B cell (primary cell): ENCODE results near the gene GLRX. TPM values are rescaled to one million over a fixed set of nuclear protein-coding genes. Genes with fewer than 3 reads are reported as not detected.

Source experiments
- ATAC-seq: fragments of 200-7000 bp; cut with Tn5 transposase; one replicate; pipeline ENCODE4 v1.10.0; 2021; ENCODE audit warnings: low read depth, mild to moderate bottlenecking, moderate number of reproducible peaks, moderate library complexity
- CTCF ChIA-PET: fragments of 350-600 bp; sonication (Branson Sonifier 250); formaldehyde crosslinking; loops from one replicate; lab custom pipeline; 2021; ENCODE audit warnings: antibody characterized with exemption, inconsistent platforms; lab: Charles Lee
- POLR2A ChIA-PET: fragments of 350-600 bp; sonication (Branson Sonifier 250); formaldehyde crosslinking; loops from one replicate; lab custom pipeline; 2021; ENCODE audit warnings: antibody characterized with exemption; lab: Charles Lee
- DNase-seq: peaks from one replicate; pipeline ENCODE4 v3.0.0; 2013
- H2AFZ ChIP-seq: 2 replicates; pipeline ENCODE4 v1.6.1; 2012; ENCODE audit warnings: mild to moderate bottlenecking, low read depth, low read length; ENCODE audit not compliant: insufficient read depth, poor library complexity, severe bottlenecking
- H3K27ac ChIP-seq, 2 donors: 1 replicate in 1 of 2; 2 replicates in 1 of 2; pipeline ENCODE4 v1.5.1; 2012 to 2013; ENCODE audit warnings: low read length in 2 of 2, mild to moderate bottlenecking in 2 of 2, moderate library complexity in 1 of 2
- H3K27me3 ChIP-seq, 4 experiments: fragments of 200-600 bp in 1 of 4; sonication (generic) in 1 of 4; replicated peaks in 1 of 4; 1 replicate in 2 of 4; 2 replicates in 2 of 4; pipeline versions ENCODE4 v1.6.1 to v1.7.0; 2013 to 2016; ENCODE audit warnings: low read length in 3 of 4, mild to moderate bottlenecking in 2 of 4, mixed read lengths in 1 of 4, moderate library complexity in 1 of 4; ENCODE audit not compliant: insufficient read depth in 4 of 4, control insufficient read depth in 3 of 4; ENCODE audit errors: control extremely low read depth in 1 of 4
- H3K36me3 ChIP-seq, 2 experiments: replicated peaks in 1 of 2; 1 replicate in 1 of 2; 2 replicates in 1 of 2; pipeline versions ENCODE4 v1.6.1 to v1.7.1; 2013; ENCODE audit warnings: low read length in 1 of 2; ENCODE audit not compliant: insufficient read depth in 2 of 2, control insufficient read depth in 1 of 2; ENCODE audit errors: control extremely low read depth in 1 of 2, extremely low read depth in 1 of 2
- H3K4me1 ChIP-seq, 2 donors: fragments of 200-600 bp in 1 of 2; sonication (generic) in 1 of 2; 1 replicate in 1 of 2; 2 replicates in 1 of 2; pipeline versions ENCODE4 v1.5.1 to v1.6.1; 2013 to 2017; ENCODE audit warnings: low read length in 2 of 2; ENCODE audit not compliant: control insufficient read depth in 2 of 2, insufficient read depth in 2 of 2
- H3K4me2 ChIP-seq: replicated peaks from 2 replicates; pipeline ENCODE3; 2012; ENCODE audit warnings: mild to moderate bottlenecking, low read depth, low read length; ENCODE audit not compliant: poor library complexity, severe bottlenecking
- H3K4me3 ChIP-seq, 5 experiments: fragments of 200-600 bp in 1 of 5; sonication (generic) in 1 of 5; 1 replicate in 3 of 5; 2 replicates in 2 of 5; pipeline versions ENCODE4 v1.5.1 to v1.7.0; 2011 to 2016; ENCODE audit warnings: low read length in 4 of 5, mild to moderate bottlenecking in 4 of 5, low read depth in 2 of 5, control low read depth in 1 of 5, moderate library complexity in 1 of 5; ENCODE audit not compliant: insufficient read depth in 1 of 5; ENCODE audit errors: control extremely low read depth in 1 of 5, extremely low read depth in 1 of 5
- H3K79me2 ChIP-seq: fragments of 200-600 bp; sonication (generic); one replicate; pipeline ENCODE4 v1.6.0; 2016; ENCODE audit warnings: low read length; ENCODE audit not compliant: control insufficient read depth, insufficient read depth
- H3K9ac ChIP-seq: fragments of 200-600 bp; sonication (generic); 2 replicates; pipeline ENCODE4 v1.6.1; 2017; ENCODE audit warnings: mild to moderate bottlenecking, low read length, moderate library complexity
- H3K9me3 ChIP-seq, 3 donors: one replicate each; pipeline versions ENCODE4 v1.6.1 to v1.7.1; 2013; ENCODE audit warnings: low read length in 2 of 3; ENCODE audit not compliant: control insufficient read depth in 2 of 3, insufficient read depth in 1 of 3; ENCODE audit errors: control extremely low read depth in 1 of 3
- H4K20me1 ChIP-seq: 2 replicates; pipeline ENCODE4 v1.6.0; 2012; ENCODE audit warnings: mild to moderate bottlenecking, low read length; ENCODE audit not compliant: insufficient read depth, control insufficient read depth, poor library complexity, severe bottlenecking
- H3K27ac Mint-ChIP-seq: one replicate; pipeline ENCODE4 v1.8.0; 2021; ENCODE audit warnings: mixed read lengths
- H3K27me3 Mint-ChIP-seq: one replicate; pipeline ENCODE4 v1.8.0; 2021; ENCODE audit warnings: mixed read lengths
- H3K4me1 Mint-ChIP-seq: one replicate; pipeline ENCODE4 v1.8.0; 2021; ENCODE audit warnings: mixed read lengths
- H3K4me3 Mint-ChIP-seq: one replicate; pipeline ENCODE4 v1.8.0; 2021; ENCODE audit warnings: mixed read lengths
- H3K9me3 Mint-ChIP-seq: one replicate; pipeline ENCODE4 v1.8.0; 2022; ENCODE audit warnings: mixed read lengths; ENCODE audit not compliant: insufficient read depth
- EZH2 ChIP-seq: IDR thresholded peaks from 2 replicates; pipeline ENCODE4 v1.6.1; 2012; ENCODE audit warnings: borderline replicate concordance, low read depth, mild to moderate bottlenecking, moderate library complexity, low read length; ENCODE audit not compliant: insufficient read depth, poor library complexity, severe bottlenecking
- WGBS: methylation state at CpG from one replicate; pipeline ENCODE4 v1.1.5; 2013; ENCODE audit warnings: missing lambda C conversion rate; ENCODE audit not compliant: insufficient coverage; 5-methylcytosine and 5-hydroxymethylcytosine counted together
- intact Hi-C: fragments of 100-400 bp; cut with micrococcal nuclease; formaldehyde crosslinking; loops from one replicate; pipeline ENCODE4 v1.10.0; 2022
- polyA plus RNA-seq: library from polyadenylated mRNA; depleted of rRNA; stranded (reverse); fragments of >200 nt; gene quantifications from 2 replicates; pipeline ENCODE4 v1.2.3, GENCODE V29; 2012
- total RNA-seq, 2 donors: library from RNA; stranded (reverse); fragments of 120-200 nt in 1 of 2; gene quantifications; 1 replicate in 1 of 2; 2 replicates in 1 of 2; pipeline versions ENCODE4 v1.2.3 to v1.2.4, GENCODE V29; 2013 to 2022
- TF ChIP-seq, protein P1 (sequence below): fragments of 200-600 bp; IDR thresholded peaks from one replicate; pipeline ENCODE4 v1.8.0; 2022; ENCODE audit warnings: antibody characterized with exemption, mild to moderate bottlenecking

The GLRX gene
- total and polyA plus RNA-seq, 2 donors (not counting 1 experiment from before 2014, with no cell fraction given): 44.6 to 54.8 TPM

DNA sequence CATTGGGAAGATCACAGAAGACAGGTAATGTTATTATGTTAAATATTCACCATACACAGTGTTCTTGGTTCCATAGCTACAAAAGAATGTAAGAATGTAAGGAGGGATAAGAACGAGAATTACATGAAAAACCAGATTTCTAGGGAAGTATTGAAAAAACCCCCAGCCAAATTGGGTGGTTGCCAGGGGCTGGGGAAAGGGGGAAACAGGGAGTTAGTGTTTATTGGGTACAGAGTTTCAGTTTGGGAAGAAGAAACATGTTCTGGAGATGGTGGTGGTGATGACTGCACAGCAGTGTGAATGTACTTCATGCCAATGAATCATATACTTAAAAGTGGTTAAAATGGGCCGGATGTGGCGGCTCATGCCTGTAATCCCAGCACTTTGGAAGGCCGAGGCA lies 40.3 kb downstream of the GLRX start:
- H3K4me1 ChIP-seq: peaks cover 0 to 4% of the 10 kb centered on the region in 2 donors
- no peak overlapping the region for H3K9ac ChIP-seq
- H3K9me3 Mint-ChIP-seq: no peaks in the 10 kb centered on the region
- peaks cover 5% of the 10 kb centered on the region for H3K4me1 Mint-ChIP-seq
- no peak for TF ChIP-seq EZH2
- TF ChIP-seq, protein P1, sequence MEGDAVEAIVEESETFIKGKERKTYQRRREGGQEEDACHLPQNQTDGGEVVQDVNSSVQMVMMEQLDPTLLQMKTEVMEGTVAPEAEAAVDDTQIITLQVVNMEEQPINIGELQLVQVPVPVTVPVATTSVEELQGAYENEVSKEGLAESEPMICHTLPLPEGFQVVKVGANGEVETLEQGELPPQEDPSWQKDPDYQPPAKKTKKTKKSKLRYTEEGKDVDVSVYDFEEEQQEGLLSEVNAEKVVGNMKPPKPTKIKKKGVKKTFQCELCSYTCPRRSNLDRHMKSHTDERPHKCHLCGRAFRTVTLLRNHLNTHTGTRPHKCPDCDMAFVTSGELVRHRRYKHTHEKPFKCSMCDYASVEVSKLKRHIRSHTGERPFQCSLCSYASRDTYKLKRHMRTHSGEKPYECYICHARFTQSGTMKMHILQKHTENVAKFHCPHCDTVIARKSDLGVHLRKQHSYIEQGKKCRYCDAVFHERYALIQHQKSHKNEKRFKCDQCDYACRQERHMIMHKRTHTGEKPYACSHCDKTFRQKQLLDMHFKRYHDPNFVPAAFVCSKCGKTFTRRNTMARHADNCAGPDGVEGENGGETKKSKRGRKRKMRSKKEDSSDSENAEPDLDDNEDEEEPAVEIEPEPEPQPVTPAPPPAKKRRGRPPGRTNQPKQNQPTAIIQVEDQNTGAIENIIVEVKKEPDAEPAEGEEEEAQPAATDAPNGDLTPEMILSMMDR: no peak
- 95% methylated on average over 3 of the region's 4 CpGs for whole genome bisulfite sequencing
- no peak overlapping the region for H3K4me3 ChIP-seq
- no peaks in the 10 kb centered on the region for H3K36me3 ChIP-seq
- no peaks in the 10 kb centered on the region for H4K20me1 ChIP-seq
- ATAC-seq (no peak), DNase-seq (no peak)
- no peak overlapping the region for H3K4me2 ChIP-seq
- intact Hi-C loops: no loop called here
- ChIA-PET POLR2A (interaction anchor here (1.8 kb wide), 1 partner anchor 40 kb away, joined by 5 read pairs; the partner anchor contains the start of gene GLRX), CTCF (interaction anchor here (0.7 to 18.0 kb wide), 37 partner anchors 8 to 553 kb away, joined by 3 to 748 read pairs (median 8); partner anchors contain the start of genes ELL2, GLRX, RFESD and RHOBTB3)
- no peaks in the 10 kb centered on the region for H3K79me2 ChIP-seq
- H2AFZ ChIP-seq: no peak overlapping the region
- no peak overlapping the region for H3K4me3 Mint-ChIP-seq
- H3K27me3 ChIP-seq: no peaks in the 10 kb centered on the region
- H3K27ac ChIP-seq: no peak overlapping the region
- no peaks in the 10 kb centered on the region for H3K9me3 ChIP-seq
- H3K27ac Mint-ChIP-seq: no peak overlapping the region
- H3K27me3 Mint-ChIP-seq: no peaks in the 10 kb centered on the region

DNA sequence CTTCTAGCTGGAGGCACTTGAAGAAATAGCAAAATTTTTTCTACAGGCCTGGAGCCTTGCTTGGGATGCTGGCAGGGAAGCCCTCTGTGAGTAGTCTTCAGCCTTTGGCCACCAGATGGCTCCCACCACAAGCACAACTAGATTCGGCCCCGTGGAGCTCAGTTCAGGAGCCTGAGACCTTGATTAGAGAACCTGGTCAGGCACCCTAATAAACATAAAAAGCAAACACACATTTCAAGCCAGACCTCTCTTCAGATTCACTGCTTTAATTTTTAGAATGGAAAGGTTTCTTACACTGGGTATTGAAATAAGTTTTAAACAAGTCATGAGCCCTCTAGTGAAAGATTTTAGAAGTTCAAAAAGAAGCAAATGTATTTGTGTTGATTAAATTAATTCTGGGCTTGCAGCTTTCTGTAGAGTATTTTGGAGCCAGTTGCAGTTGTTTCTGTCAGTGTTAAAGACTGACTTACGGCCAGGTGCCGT lies 41.4 kb downstream of the GLRX start:
- Histone ChIP-seq H3K4me3 (peak overlapping the region in 1 of 5 experiments; percentile 11), H3K4me2 (peak overlapping the region; percentile 71), H3K79me2 (no peaks in the 10 kb centered on the region), H3K36me3 (no peaks in the 10 kb centered on the region), H3K27me3 (no peaks in the 10 kb centered on the region), H3K9ac (peak overlapping the region; percentile 43), H2AFZ (peak overlapping the region; percentile 81), H4K20me1 (no peaks in the 10 kb centered on the region), H3K9me3 (no peaks in the 10 kb centered on the region), H3K4me1 (peaks cover 0 to 4% of the 10 kb centered on the region in 2 donors), H3K27ac (no peak overlapping the region)
- WGBS: 32% methylated on average over 4 of the region's 4 CpGs
- Mint-ChIP-seq H3K9me3 (no peaks in the 10 kb centered on the region), H3K4me3 (peak overlapping the region; percentile 64), H3K27me3 (no peaks in the 10 kb centered on the region), H3K4me1 (peaks cover 5% of the 10 kb centered on the region), H3K27ac (peak overlapping the region; percentile 11)
- TF ChIP-seq, protein P1: peak; percentile 96
- TF ChIP-seq EZH2: no peak
- DNase-seq (peak; percentile 86), ATAC-seq (peak; percentile 99)
- CTCF ChIA-PET: interaction anchor here (0.7 to 18.0 kb wide), 50 partner anchors 8 to 556 kb away, joined by 3 to 748 read pairs (median 5); partner anchors contain the start of genes ARSK, ELL2, GLRX and RFESD
- intact Hi-C loops: loop anchor here (1.0 kb wide), 6 partner anchors 41 to 555 kb away; partner anchors contain the start of gene GLRX
- POLR2A ChIA-PET: interaction anchor here (0.9 to 1.8 kb wide), 5 partner anchors 41 to 134 kb away, joined by 4 to 5 read pairs (median 4); partner anchors contain the start of genes GLRX and RFESD
